NCI-H345 treated with DMSO at 0.1 percent for 48 hours (cell line): ENCODE results near the gene PHKB.

Experiments used
- DNase-seq: peaks from one replicate; lab custom pipeline; 2025; ENCODE audit not compliant: unreplicated experiment; lab: John Stamatoyannopoulos, UW

PHKB gene

GRCh38 chr16:47617732-47618131, 156.6 kb downstream of the PHKB start:
- no peak for DNase-seq

- DNase-seq, result no peak
Observed at GRCh38 chr16:47622451-47623176, 161.5 kb downstream of the PHKB start.

GRCh38 chr16:47624563-47624962, 163.4 kb downstream of the PHKB start:
- no peak for DNase-seq

GRCh38 chr16:47625115-47625567, 164.0 kb downstream of the PHKB start:
- DNase-seq, result no peak

GRCh38 chr16:47626246-47626645, 165.1 kb downstream of the PHKB start:
- DNase-seq, result no peak

- DNase-seq, result no peak
Observed at GRCh38 chr16:47627085-47627639, 166.0 kb downstream of the PHKB start.

- DNase-seq, result no peak
Observed at GRCh38 chr16:47627721-47628120, 166.6 kb downstream of the PHKB start.

- DNase-seq, result no peak
Observed at GRCh38 chr16:47631131-47631530, 170.0 kb downstream of the PHKB start.

- no peak for DNase-seq
Observed at GRCh38 chr16:47634126-47634525, 173.0 kb downstream of the PHKB start.

GRCh38 chr16:47634727-47635126, 173.6 kb downstream of the PHKB start:
- no peak for DNase-seq

GRCh38 chr16:47636501-47637099, 175.5 kb downstream of the PHKB start:
- DNase-seq, result no peak

GRCh38 chr16:47638175-47638574, 177.0 kb downstream of the PHKB start:
- no peak for DNase-seq

- no peak for DNase-seq
Observed at GRCh38 chr16:47640661-47641060, 179.5 kb downstream of the PHKB start.

GRCh38 chr16:47643323-47644000, 182.3 kb downstream of the PHKB start:
- DNase-seq, result no peak

GRCh38 chr16:47644166-47644565, 183.0 kb downstream of the PHKB start:
- DNase-seq, result no peak

- no peak for DNase-seq
Observed at GRCh38 chr16:47644661-47645060, 183.5 kb downstream of the PHKB start.

GRCh38 chr16:47646914-47647313, 185.8 kb downstream of the PHKB start:
- no peak for DNase-seq

- no peak for DNase-seq
Observed at GRCh38 chr16:47657032-47657431, 195.9 kb downstream of the PHKB start.

GRCh38 chr16:47657977-47658376, 196.8 kb downstream of the PHKB start:
- no peak for DNase-seq

GRCh38 chr16:47660540-47660939, 199.4 kb downstream of the PHKB start:
- DNase-seq, result no peak

- no peak for DNase-seq
Observed at GRCh38 chr16:47664653-47665325, 203.7 kb downstream of the PHKB start.
